GM18511 (cell line): ENCODE data around the gene COX7B.
"Not testable (repeated sequence)": the region's sequence is repeated elsewhere in the genome, so short reads cannot be mapped to it uniquely, and the experiment has no call there.

ENCODE experiments used
- ATAC-seq: cut with Tn5 transposase; IDR thresholded peaks from one replicate; pipeline ENCODE4 v1.9.1; 2021; ENCODE audit warnings: mild to moderate bottlenecking, moderate library complexity; ENCODE audit not compliant: unreplicated experiment

Gene COX7B

GRCh38 chrX:77945031-77945430 lies 45.8 kb downstream of the COX7B start:
- not testable (repeated sequence) for ATAC-seq

- ATAC-seq, result no peak
These were observed 46.8 kb downstream of the COX7B start for GRCh38 chrX:77945910-77946545.

DNA sequence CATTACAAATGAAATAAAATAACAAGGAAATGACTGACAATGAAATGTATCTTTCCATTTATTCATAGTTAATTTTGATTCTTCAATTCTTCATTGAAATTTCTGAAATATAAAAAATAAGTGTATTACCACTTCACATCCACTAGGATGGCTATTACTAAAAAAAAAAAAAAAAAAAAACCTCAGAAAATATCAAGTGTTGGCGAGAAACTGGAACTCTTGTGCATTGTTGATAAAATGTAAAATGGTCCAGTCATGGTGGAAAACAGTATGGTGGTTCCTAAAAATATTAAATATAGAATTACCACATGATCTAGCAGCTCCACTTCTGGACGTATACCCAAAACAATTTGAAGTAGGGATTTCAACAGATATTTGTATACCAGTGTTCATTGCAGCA lies 47.3 kb downstream of the COX7B start:
- ATAC-seq, result no peak

DNA sequence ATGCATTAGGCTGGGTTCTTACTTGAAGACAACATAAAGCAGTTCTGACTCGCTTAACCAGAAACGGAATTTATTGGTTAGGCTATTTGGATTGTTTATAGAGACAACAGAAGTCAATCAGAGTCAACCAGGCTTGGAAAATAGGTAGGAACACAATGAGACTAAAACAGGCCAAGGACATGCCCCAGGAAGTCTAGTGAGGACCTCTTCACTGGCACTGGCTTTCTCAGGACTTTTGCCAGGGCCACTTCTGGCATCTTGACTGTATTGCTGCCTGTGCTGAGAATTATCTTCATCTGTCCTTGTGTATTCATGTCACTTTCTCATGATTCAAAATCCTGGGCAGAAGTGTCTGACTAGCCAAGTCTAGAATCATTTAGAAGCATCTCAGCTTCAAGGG lies 50.6 kb downstream of the COX7B start:
- no peak for ATAC-seq

- ATAC-seq, result no peak
These were observed 52.9 kb downstream of the COX7B start for GRCh38 chrX:77952173-77952572.

DNA sequence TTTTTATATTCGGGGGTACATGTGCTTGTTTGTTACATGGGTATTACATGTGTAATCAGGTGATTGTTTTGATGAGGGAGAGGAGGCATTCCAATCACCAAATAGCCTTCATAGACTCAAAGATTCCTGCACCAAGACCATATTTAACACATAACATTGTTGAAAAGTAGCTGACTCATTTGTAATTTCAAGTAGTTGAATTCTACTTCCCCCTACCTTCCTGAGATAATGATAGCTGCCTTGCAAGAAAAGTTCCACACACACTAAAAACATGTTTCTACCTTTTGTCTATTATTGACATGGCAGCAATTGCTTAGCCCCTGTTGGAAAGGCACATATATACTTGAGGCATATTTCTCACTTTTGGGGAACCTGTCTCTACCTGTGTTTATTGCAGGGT lies 54.0 kb downstream of the COX7B start:
- ATAC-seq, result no peak

GRCh38 chrX:77953708-77954107 lies 54.4 kb downstream of the COX7B start:
- ATAC-seq, result no peak
